Stimulated activated CD4-positive, alpha-beta T cell treated with anti-CD3 and anti-CD28 coated beads, Interleukin-2, amount 100 ng/mL, for 48 hours (primary cell): ENCODE measurements around the gene P3R3URF.

Source experiments
- DNase-seq, 2 donors: peaks; one replicate each; pipeline ENCODE4 v3.0.0-alpha.2; 2020

P3R3URF gene

DNA sequence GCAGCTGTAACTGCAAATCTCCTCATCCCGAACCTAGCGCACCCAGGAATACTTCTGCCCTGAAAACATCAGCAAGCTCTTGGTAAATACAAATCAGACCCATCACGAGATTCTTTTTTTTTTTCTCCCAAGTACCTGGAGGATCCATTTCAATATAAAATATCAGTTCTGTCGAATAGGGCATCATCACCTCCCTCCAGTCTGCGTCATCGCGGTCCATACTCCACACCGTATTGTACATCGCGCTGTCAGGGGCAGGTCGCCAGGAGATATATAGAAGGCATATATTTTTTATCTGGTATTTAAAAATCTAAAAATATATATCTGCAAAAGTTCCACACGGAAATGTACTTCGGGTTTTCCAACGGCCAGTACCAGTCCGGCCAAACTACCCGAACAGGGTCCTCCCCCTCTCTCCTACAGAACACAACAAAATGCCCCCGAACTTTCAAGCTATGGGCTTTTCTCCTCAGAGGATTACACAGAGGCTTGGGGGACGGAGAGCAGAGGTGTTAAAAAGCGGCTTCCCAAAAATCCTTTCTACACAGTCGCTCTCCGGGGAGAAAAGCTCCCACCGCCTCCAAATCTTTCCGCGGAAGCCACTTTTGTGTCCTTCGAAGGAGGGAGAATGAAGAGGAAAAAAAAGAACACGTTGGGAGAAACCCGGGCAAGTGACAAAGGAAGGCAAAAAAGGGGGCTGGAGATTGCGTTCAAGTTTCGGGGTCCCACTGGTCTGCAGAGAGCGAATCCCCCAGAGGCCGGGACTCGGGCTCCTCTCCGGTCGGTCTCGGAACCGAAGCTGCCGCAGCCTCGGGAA, 44.4 kb downstream of the P3R3URF start:
- peak; percentile 3 to 13 for DNase-seq

DNA sequence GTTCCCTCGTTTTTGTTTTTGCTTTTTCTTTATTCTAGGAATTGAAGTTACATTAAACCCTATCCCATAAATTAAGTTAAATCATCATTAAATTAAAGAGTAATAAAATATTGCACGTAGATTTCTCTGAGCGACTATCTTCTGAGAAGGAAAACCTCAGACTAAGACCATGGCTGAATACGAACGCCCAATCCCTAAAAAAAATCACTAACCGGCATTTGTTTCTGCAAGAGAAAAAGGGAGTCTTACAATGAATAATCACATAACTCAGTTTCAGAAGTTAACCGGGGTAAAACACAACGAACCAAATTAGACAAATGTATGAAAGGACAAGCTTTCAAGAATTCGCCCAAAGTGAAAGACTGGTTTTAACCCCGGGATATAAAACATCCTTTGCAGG, 45.2 kb downstream of the P3R3URF start:
- no peak for DNase-seq

DNA sequence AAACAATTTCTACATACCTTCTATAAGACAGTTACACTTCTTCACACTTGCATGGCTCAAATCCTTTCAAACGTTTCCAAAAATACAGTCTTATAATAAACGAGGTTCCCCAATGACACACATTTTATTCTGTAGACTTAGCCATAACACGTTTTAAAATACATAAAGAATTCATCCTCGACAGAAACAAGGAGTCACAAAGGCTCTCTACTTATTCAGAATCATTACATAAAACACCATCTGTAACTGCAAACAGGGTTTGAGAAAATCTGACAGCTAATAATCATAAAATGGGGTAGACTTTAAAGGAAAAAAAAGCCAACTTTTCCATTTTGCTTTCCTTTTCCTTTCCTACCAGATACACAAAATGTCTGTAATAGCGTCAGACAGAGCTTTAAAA, 45.7 kb downstream of the P3R3URF start:
- DNase-seq = no peak

DNA sequence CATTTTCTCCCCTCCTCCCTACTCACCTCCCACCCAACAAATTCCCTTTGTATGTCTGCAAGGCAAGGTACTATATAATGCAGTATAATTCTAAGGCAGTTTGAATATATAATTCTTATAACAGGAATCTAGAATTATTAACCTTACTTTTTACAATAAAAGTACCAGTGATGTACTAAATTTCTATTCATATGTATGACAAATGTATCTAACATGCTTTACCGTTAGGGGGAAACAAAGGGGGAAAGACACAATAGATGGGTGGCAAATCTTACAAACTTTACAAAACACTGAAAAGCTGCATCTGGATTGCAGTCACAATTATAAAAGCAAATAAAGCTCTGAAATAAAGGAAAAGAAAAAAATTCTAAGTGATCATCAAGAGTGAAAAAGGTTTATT, 46.2 kb downstream of the P3R3URF start:
- DNase-seq = no peak

DNA sequence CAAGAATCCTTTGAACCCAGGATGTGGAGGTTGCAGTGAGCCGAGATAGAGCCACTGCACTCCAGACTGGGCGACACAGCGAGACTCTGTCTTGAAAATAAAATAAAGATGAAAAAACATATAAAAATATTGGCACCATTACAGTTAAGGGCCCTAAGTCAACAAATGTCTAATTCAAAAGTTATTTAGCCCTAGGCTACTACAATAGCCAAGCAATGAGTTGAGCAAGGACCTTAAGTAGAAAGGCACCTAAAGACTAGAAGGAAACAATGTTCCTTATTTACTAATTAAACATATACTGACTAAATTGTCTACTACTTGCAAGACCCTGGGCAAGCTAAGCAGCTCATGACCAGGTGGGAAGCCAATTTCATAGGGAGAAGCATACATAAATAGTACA, 47.9 kb downstream of the P3R3URF start:
- no peak for DNase-seq
